Breast epithelium (tissue), 4 donors: ENCODE results near the gene NDUFAF3. TPM values are rescaled to one million over a fixed set of nuclear protein-coding genes. Genes with fewer than 3 reads are reported as not detected.
A peak's percentile ranks its signal among the peaks of the same experiment; 100 is the strongest.

ENCODE experiments used
- DNase-seq, 2 donors: peaks; one replicate each; pipeline ENCODE4 v3.0.0-alpha.2; 2019; ENCODE audit warnings: low spot score in 2 of 2
- H3K27ac ChIP-seq, 2 donors: fragments of 200-600 bp; sonication (generic) in 1 of 2; one replicate each; pipeline ENCODE4 v1.5.1; 2016 to 2019; ENCODE audit warnings: mild to moderate bottlenecking in 1 of 2
- H3K27me3 ChIP-seq, 2 donors: fragments of 200-600 bp; sonication (generic) in 1 of 2; one replicate each; pipeline versions ENCODE4 v1.5.1 to v1.6.0; 2017 to 2019; ENCODE audit warnings: control low read depth in 1 of 2, mild to moderate bottlenecking in 1 of 2
- H3K36me3 ChIP-seq: fragments of 200-600 bp; one replicate; pipeline ENCODE4 v1.5.1; 2019
- H3K4me1 ChIP-seq, 2 donors: fragments of 200-600 bp; sonication (generic); one replicate each; pipeline ENCODE4 v1.5.1; 2016 to 2019; ENCODE audit warnings: control low read depth in 1 of 2
- H3K4me3 ChIP-seq, 3 donors: fragments of 200-600 bp; sonication (generic); 1 replicate in 2 of 3; 2 replicates in 1 of 3; pipeline ENCODE4 v1.5.1; 2016 to 2019; ENCODE audit warnings: mild to moderate bottlenecking in 3 of 3, moderate library complexity in 2 of 3
- H3K9me3 ChIP-seq, 2 donors: fragments of 200-600 bp; sonication (generic) in 1 of 2; one replicate each; pipeline ENCODE4 v1.5.1; 2016 to 2019; ENCODE audit warnings: control low read depth in 1 of 2
- CTCF ChIP-seq, 3 donors: fragments of 450-650 bp; IDR thresholded peaks; one replicate each; pipeline ENCODE4 v1.5.1; 2016 to 2017; ENCODE audit warnings: antibody characterized with exemption in 3 of 3, mild to moderate bottlenecking in 3 of 3, moderate library complexity in 3 of 3
- POLR2A ChIP-seq: fragments of 450-650 bp; IDR thresholded peaks from one replicate; pipeline ENCODE4 v1.6.1; 2016; ENCODE audit warnings: antibody characterized with exemption, mild to moderate bottlenecking, moderate library complexity
- POLR2AphosphoS5 ChIP-seq, 3 donors: sonication (generic); formaldehyde crosslinking; IDR thresholded peaks; one replicate each; pipeline ENCODE4 v1.6.1; 2017; ENCODE audit warnings: antibody characterized with exemption in 3 of 3
- intact Hi-C: fragments of 100-400 bp; cut with DNase I; formaldehyde crosslinking; loops from one replicate; pipeline ENCODE4 v1.15.1; 2023; ENCODE audit warnings: low total_unique reads
- total RNA-seq, 3 donors: library from RNA; depleted of rRNA; stranded (reverse); fragments of >200 nt; gene quantifications; one replicate each; pipeline ENCODE4 v1.1.0, GENCODE V29; 2016

The NDUFAF3 gene
- total RNA-seq, 3 donors from 2014 or later = 151 to 171 (median 164) TPM

- H3K36me3 ChIP-seq = no peaks in the 10 kb centered on the region
- no peaks in the 10 kb centered on the region for H3K4me1 ChIP-seq
- H3K27me3 ChIP-seq = no peaks in the 10 kb centered on the region
- DNase-seq = no peak
- no peak overlapping the region for H3K27ac ChIP-seq
- H3K4me3 ChIP-seq = no peak overlapping the region
- intact Hi-C loops = no loop called here
- TF ChIP-seq POLR2AphosphoS5 (IDR thresholded peaks at IDR 0.05) (no peak), POLR2A (no peak), CTCF (IDR thresholded peaks at IDR 0.05) (no peak)
- H3K9me3 ChIP-seq = no peaks in the 10 kb centered on the region
Observed at GRCh38 chr3:49009396-49009795, 12.5 kb upstream of the NDUFAF3 start.

- TF ChIP-seq POLR2A (no peak), POLR2AphosphoS5 (IDR thresholded peaks at IDR 0.05) (no peak), CTCF (IDR thresholded peaks at IDR 0.05) (no peak)
- Histone ChIP-seq H3K4me1 (peaks cover 0 to 5% of the 10 kb centered on the region in 2 donors), H3K4me3 (no peak overlapping the region), H3K36me3 (peaks cover 7% of the 10 kb centered on the region), H3K27me3 (no peaks in the 10 kb centered on the region), H3K9me3 (no peaks in the 10 kb centered on the region), H3K27ac (no peak overlapping the region)
- intact Hi-C loops = no loop called here
- DNase-seq = no peak
Observed at GRCh38 chr3:49012441-49013017, 9.4 kb upstream of the NDUFAF3 start.

- Histone ChIP-seq H3K27me3 (no peaks in the 10 kb centered on the region), H3K27ac (no peak overlapping the region), H3K4me1 (peaks cover 0 to 7% of the 10 kb centered on the region in 2 donors), H3K9me3 (no peaks in the 10 kb centered on the region), H3K4me3 (no peak overlapping the region), H3K36me3 (peaks cover 7% of the 10 kb centered on the region)
- TF ChIP-seq CTCF (IDR thresholded peaks at IDR 0.05) (no peak), POLR2A (no peak), POLR2AphosphoS5 (IDR thresholded peaks at IDR 0.05) (no peak)
- no peak for DNase-seq
- intact Hi-C loops = no loop called here
Observed at GRCh38 chr3:49013113-49013737, 8.7 kb upstream of the NDUFAF3 start.

- no peak for DNase-seq
- no peaks in the 10 kb centered on the region for H3K27me3 ChIP-seq
- peaks cover 0 to 7% of the 10 kb centered on the region in 2 donors for H3K4me1 ChIP-seq
- H3K36me3 ChIP-seq = peaks cover 7% of the 10 kb centered on the region
- TF ChIP-seq CTCF (IDR thresholded peaks at IDR 0.05) (peak in 2 of 3 donors; percentile 42 to 48), POLR2A (no peak)
- H3K27ac ChIP-seq = no peak overlapping the region
- intact Hi-C loops = no loop called here
- H3K4me3 ChIP-seq = no peak overlapping the region
- no peaks in the 10 kb centered on the region for H3K9me3 ChIP-seq
Observed at GRCh38 chr3:49013738-49014660, 7.9 kb upstream of the NDUFAF3 start.

- no peak for TF ChIP-seq POLR2AphosphoS5 (IDR thresholded peaks at IDR 0.05)
- TF ChIP-seq POLR2A = no peak
- TF ChIP-seq CTCF (IDR thresholded peaks at IDR 0.05) = no peak
- intact Hi-C loops = no loop called here
- no peak for DNase-seq
- H3K27ac ChIP-seq = no peak overlapping the region
- no peaks in the 10 kb centered on the region for H3K27me3 ChIP-seq
- H3K9me3 ChIP-seq = no peaks in the 10 kb centered on the region
- H3K4me3 ChIP-seq = no peak overlapping the region
- H3K4me1 ChIP-seq = peaks cover 5 to 7% of the 10 kb centered on the region in 2 donors
- peaks cover 7% of the 10 kb centered on the region for H3K36me3 ChIP-seq
Observed at GRCh38 chr3:49015072-49015471, 6.8 kb upstream of the NDUFAF3 start.
